Inflammatory macrophage (primary cell): Measurements from ENCODE around the gene FKBP4.

ENCODE experiments used
- DNase-seq, 2 donors: peaks; one replicate each; pipeline ENCODE4 v3.0.0-alpha.2; 2020 to 2022

Gene FKBP4

GRCh38 chr12:2813214-2814185 lies 18.7 kb downstream of the FKBP4 start:
- DNase-seq, result peak; percentile 61 to 64

- DNase-seq, result no peak
Measured at GRCh38 chr12:2819810-2820209, 25.0 kb downstream of the FKBP4 start.

GRCh38 chr12:2820432-2820831 lies 25.7 kb downstream of the FKBP4 start:
- no peak for DNase-seq

GRCh38 chr12:2823483-2823882 lies 28.7 kb downstream of the FKBP4 start:
- DNase-seq, result no peak

- no peak for DNase-seq
Measured at GRCh38 chr12:2824541-2824940, 29.8 kb downstream of the FKBP4 start.

GRCh38 chr12:2825132-2825531 lies 30.4 kb downstream of the FKBP4 start:
- DNase-seq, result no peak

GRCh38 chr12:2826036-2826435 lies 31.3 kb downstream of the FKBP4 start:
- DNase-seq, result no peak

GRCh38 chr12:2826721-2827515 lies 32.1 kb downstream of the FKBP4 start:
- no peak for DNase-seq

- no peak for DNase-seq
Measured at GRCh38 chr12:2829275-2829674, 34.5 kb downstream of the FKBP4 start.

- no peak for DNase-seq
Measured at GRCh38 chr12:2832550-2833127, 37.9 kb downstream of the FKBP4 start.

GRCh38 chr12:2833327-2833726 lies 38.6 kb downstream of the FKBP4 start:
- DNase-seq, result no peak

GRCh38 chr12:2833810-2834209 lies 39.0 kb downstream of the FKBP4 start:
- no peak for DNase-seq

GRCh38 chr12:2834581-2835491 lies 40.1 kb downstream of the FKBP4 start, which contains the start of gene NRIP2:
Gene NRIP2 (minus strand): TSS chr12:2835035. CDS start chr12:2834983, 52 bp downstream.
- no peak for DNase-seq

GRCh38 chr12:2835691-2836403 lies 41.1 kb downstream of the FKBP4 start:
- DNase-seq, result no peak

- DNase-seq, result peak; percentile 50 to 74
Measured at GRCh38 chr12:2836574-2836973, 41.8 kb downstream of the FKBP4 start.

GRCh38 chr12:2841056-2841650 lies 46.4 kb downstream of the FKBP4 start:
- DNase-seq, result no peak

GRCh38 chr12:2842948-2843347 lies 48.2 kb downstream of the FKBP4 start:
- no peak for DNase-seq

GRCh38 chr12:2844786-2845185 lies 50.0 kb downstream of the FKBP4 start:
- DNase-seq, result no peak

- DNase-seq, result no peak
Measured at GRCh38 chr12:2845280-2845679, 50.5 kb downstream of the FKBP4 start.

- DNase-seq, result no peak
Measured at GRCh38 chr12:2851931-2852330, 57.2 kb downstream of the FKBP4 start.

GRCh38 chr12:2853626-2854025 lies 58.9 kb downstream of the FKBP4 start:
- DNase-seq, result peak; percentile 46 to 53
